ENCODE measurements around the gene KAT6B. TPM values are rescaled to one million over a fixed set of nuclear protein-coding genes. Genes with fewer than 3 reads are reported as not detected.

KAT6B gene
- total and polyA plus RNA-seq, 8 donors: 3.7 to 109 (median 34.3) TPM

DNA sequence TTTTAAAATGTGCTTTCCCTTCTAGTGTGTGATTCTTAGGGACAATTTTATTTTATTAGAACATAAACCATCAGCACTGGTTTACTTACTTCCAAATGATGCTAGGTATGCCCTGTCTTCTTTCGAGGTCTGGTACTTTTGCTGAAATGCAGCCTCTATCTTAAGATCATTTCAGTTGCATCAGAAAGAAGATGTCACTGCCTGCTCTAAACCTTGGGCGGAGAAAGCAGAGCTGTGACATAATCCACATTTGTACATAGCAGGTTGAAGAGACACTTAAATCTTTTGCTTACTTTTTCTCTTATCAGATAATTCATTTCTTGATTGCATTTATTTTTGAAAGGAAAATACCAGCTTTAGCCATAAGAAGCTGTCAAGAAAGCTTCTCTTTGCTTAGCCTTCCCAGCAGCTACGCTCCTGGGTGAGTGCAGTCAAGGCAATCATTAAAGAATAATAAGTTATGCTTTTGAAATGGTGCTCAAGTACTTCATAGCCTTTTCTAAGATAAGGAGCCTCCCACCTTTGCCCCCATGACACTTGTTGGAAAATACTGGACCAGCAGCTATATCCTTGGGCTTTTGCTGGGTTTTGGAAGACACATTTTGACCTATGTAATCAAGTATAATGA, 176.7 kb downstream of the KAT6B start:
- peaks cover 4 to 36% (median 28%) of the 10 kb centered on the region in 4 donors for H3K36me3 ChIP-seq
- no peaks in the 10 kb centered on the region for H3K27me3 ChIP-seq
- no peaks in the 10 kb centered on the region for H3K9me3 ChIP-seq
- 91 to 97% (median 94%) methylated on average over 3 of the region's 3 CpGs for WGBS, 5 donors
- H3K4me3 ChIP-seq: no peak overlapping the region
- peaks cover 0 to 9% (median 4%) of the 10 kb centered on the region in 4 donors for H3K4me1 ChIP-seq
- no peak for DNase-seq
- TF ChIP-seq EP300 (IDR thresholded peaks at IDR 0.05) (no peak), POLR2AphosphoS5 (IDR thresholded peaks at IDR 0.05) (no peak), POLR2A (IDR thresholded peaks at IDR 0.05) (no peak), CTCF (IDR thresholded peaks at IDR 0.05) (no peak)
- intact Hi-C loops (cut with DNase I; ENCODE audit: low total_unique reads): no loop called here
- H3K27ac ChIP-seq: no peak overlapping the region

DNA sequence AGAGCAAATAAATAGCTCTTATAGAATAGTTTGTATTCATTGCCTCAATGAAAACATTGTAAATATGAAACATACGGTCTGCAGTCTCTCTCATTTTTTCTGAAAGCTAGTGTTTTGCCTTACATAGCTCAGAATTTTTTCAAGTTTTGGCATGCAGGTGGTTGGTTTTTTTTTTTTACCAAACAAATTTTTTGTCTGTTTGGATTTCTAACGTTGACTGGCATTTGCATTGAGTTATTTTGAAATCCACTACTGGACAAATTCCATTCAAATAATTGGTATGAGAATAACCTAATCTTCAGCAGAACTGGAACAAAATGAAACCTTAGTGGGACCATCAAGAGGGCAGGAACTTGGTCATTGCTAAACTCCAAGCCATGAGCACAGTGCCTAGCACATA, 177.5 kb downstream of the KAT6B start:
- Histone ChIP-seq H3K27ac (no peak overlapping the region), H3K36me3 (peaks cover 4 to 30% (median 21%) of the 10 kb centered on the region in 4 donors), H3K4me1 (peaks cover 0 to 17% (median 6%) of the 10 kb centered on the region in 4 donors), H3K4me3 (no peak overlapping the region), H3K9me3 (no peaks in the 10 kb centered on the region), H3K27me3 (no peaks in the 10 kb centered on the region)
- WGBS, 5 donors: 58 to 81% (median 64%) methylated on average over 2 of the region's 2 CpGs
- no peak for DNase-seq
- no peak for TF ChIP-seq POLR2AphosphoS5 (IDR thresholded peaks at IDR 0.05)
- no peak for TF ChIP-seq POLR2A (IDR thresholded peaks at IDR 0.05)
- no peak for TF ChIP-seq CTCF (IDR thresholded peaks at IDR 0.05)
- TF ChIP-seq EP300 (IDR thresholded peaks at IDR 0.05): no peak
- intact Hi-C loops (cut with DNase I; ENCODE audit: low total_unique reads): no loop called here

- Histone ChIP-seq H3K27me3 (no peaks in the 10 kb centered on the region), H3K36me3 (peaks cover 0 to 18% (median 15%) of the 10 kb centered on the region in 4 donors), H3K27ac (no peak overlapping the region), H3K4me3 (no peak overlapping the region), H3K9me3 (no peaks in the 10 kb centered on the region), H3K4me1 (peaks cover 0 to 20% (median 6%) of the 10 kb centered on the region in 4 donors)
- WGBS, 5 donors: 80 to 92% (median 84%) methylated on average over 2 of the region's 2 CpGs
- intact Hi-C loops (cut with DNase I; ENCODE audit: low total_unique reads): no loop called here
- TF ChIP-seq CTCF (IDR thresholded peaks at IDR 0.05) (no peak), POLR2AphosphoS5 (IDR thresholded peaks at IDR 0.05) (no peak), EP300 (IDR thresholded peaks at IDR 0.05) (no peak), POLR2A (IDR thresholded peaks at IDR 0.05) (no peak)
- DNase-seq: no peak
These were observed 181.2 kb downstream of the KAT6B start for GRCh38 chr10:75007646-75008045.

DNA sequence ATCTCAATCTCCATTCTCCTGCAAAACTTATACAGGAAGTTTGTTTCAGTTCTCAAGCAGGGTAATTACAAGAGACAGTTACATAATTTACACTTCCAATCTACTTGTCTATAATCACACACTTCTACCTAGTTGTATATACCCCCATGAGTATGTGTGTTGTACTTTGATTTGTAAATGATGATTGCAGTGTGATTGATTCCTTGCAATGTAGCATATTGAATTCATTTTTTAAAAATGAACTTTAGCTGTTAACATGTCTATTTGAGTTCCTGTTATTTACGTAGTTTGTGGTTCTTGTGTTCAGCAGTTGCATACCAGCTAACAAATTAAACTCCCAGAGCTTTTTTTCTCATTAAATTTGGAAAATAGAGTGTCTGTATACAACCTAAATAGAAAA, 182.6 kb downstream of the KAT6B start:
- no peak for DNase-seq
- peaks cover 0 to 20% (median 17%) of the 10 kb centered on the region in 4 donors for H3K36me3 ChIP-seq
- TF ChIP-seq POLR2A (IDR thresholded peaks at IDR 0.05): no peak
- TF ChIP-seq CTCF (IDR thresholded peaks at IDR 0.05): no peak
- TF ChIP-seq POLR2AphosphoS5 (IDR thresholded peaks at IDR 0.05): no peak
- no peak for TF ChIP-seq EP300 (IDR thresholded peaks at IDR 0.05)
- no peak overlapping the region for H3K4me3 ChIP-seq
- H3K27me3 ChIP-seq: no peaks in the 10 kb centered on the region
- WGBS, 5 donors: 68 to 86% (median 82%) methylated on average over 1 of the region's 1 CpG
- intact Hi-C loops (cut with DNase I; ENCODE audit: low total_unique reads): no loop called here
- peaks cover 0 to 32% (median 12%) of the 10 kb centered on the region in 4 donors for H3K4me1 ChIP-seq
- no peaks in the 10 kb centered on the region for H3K9me3 ChIP-seq
- H3K27ac ChIP-seq: no peak overlapping the region

All from stomach (tissue), 9 donors.